ENCODE data around the gene CBLN3. TPM values are rescaled to one million over a fixed set of nuclear protein-coding genes. Genes with fewer than 3 reads are reported as not detected.

Gene CBLN3
- total RNA-seq, 1 experiment from 2014 or later, result 0.94 TPM

- Mint-ChIP-seq H3K4me3 (no peak overlapping the region), H3K9me3 (no peaks in the 10 kb centered on the region), H3K4me1 (peaks cover 10% of the 10 kb centered on the region), H3K36me3 (peaks cover 35% of the 10 kb centered on the region), H3K27ac (no peak overlapping the region), H3K27me3 (ENCODE audit: low read depth) (no peaks in the 10 kb centered on the region)
- TF ChIP-seq ZNF219 (CRISPR knock-in tag; IDR thresholded peaks at IDR 0.05; ENCODE audit: borderline replicate concordance) (no peak), MLX (CRISPR knock-in tag; IDR thresholded peaks at IDR 0.05) (no peak), E2F5 (CRISPR knock-in tag; IDR thresholded peaks at IDR 0.05) (no peak), KAT7 (CRISPR knock-in tag; IDR thresholded peaks at IDR 0.05; ENCODE audit: borderline replicate concordance) (no peak), USF2 (CRISPR knock-in tag; IDR thresholded peaks at IDR 0.05) (no peak), STAT6 (CRISPR knock-in tag; conservative IDR thresholded peaks at IDR 0.05; ENCODE audit: low read depth) (no peak), ESRRA (CRISPR knock-in tag; IDR thresholded peaks at IDR 0.05; ENCODE audit: borderline replicate concordance) (no peak), NFATC4 (CRISPR knock-in tag; IDR thresholded peaks at IDR 0.05) (no peak), NR3C1 (CRISPR knock-in tag; conservative IDR thresholded peaks at IDR 0.05; ENCODE audit: low read depth) (no peak), HMGXB4 (CRISPR knock-in tag; IDR thresholded peaks at IDR 0.05) (no peak), ATF6 (CRISPR knock-in tag; IDR thresholded peaks at IDR 0.05) (no peak), SOX15 (CRISPR knock-in tag; IDR thresholded peaks at IDR 0.05) (no peak), AR (CRISPR knock-in tag; IDR thresholded peaks at IDR 0.05) (no peak)
- TF ChIP-seq, protein P1, sequence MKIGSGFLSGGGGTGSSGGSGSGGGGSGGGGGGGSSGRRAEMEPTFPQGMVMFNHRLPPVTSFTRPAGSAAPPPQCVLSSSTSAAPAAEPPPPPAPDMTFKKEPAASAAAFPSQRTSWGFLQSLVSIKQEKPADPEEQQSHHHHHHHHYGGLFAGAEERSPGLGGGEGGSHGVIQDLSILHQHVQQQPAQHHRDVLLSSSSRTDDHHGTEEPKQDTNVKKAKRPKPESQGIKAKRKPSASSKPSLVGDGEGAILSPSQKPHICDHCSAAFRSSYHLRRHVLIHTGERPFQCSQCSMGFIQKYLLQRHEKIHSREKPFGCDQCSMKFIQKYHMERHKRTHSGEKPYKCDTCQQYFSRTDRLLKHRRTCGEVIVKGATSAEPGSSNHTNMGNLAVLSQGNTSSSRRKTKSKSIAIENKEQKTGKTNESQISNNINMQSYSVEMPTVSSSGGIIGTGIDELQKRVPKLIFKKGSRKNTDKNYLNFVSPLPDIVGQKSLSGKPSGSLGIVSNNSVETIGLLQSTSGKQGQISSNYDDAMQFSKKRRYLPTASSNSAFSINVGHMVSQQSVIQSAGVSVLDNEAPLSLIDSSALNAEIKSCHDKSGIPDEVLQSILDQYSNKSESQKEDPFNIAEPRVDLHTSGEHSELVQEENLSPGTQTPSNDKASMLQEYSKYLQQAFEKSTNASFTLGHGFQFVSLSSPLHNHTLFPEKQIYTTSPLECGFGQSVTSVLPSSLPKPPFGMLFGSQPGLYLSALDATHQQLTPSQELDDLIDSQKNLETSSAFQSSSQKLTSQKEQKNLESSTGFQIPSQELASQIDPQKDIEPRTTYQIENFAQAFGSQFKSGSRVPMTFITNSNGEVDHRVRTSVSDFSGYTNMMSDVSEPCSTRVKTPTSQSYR (CRISPR knock-in tag; IDR thresholded peaks at IDR 0.05), result no peak
- DNase-seq (ENCODE audit: low spot score), result no peak
- POLR2A ChIA-PET, result interaction anchor here (1.1 to 2.1 kb wide), 3 partner anchors 39 to 106 kb away, joined by 3 to 7 read pairs (median 7); partner anchors contain the start of gene NYNRIN
- no peak for ATAC-seq
- CTCF ChIA-PET, result interaction anchor here (1.4 to 4.2 kb wide), 14 partner anchors 13 to 138 kb away, joined by 4 to 83 read pairs (median 9); partner anchors contain the start of genes ADCY4, DHRS1, LTB4R2 and NOP9
Measured at GRCh38 chr14:24437736-24438067, 8.2 kb upstream of the CBLN3 start.
